Right ventricle myocardium superior (tissue), 1 donor: Measurements from ENCODE around the gene ASCC2. TPM values are rescaled to one million over a fixed set of nuclear protein-coding genes. Genes with fewer than 3 reads are reported as not detected.
"Not testable (repeated sequence)": the region's sequence is repeated elsewhere in the genome, so short reads cannot be mapped to it uniquely, and the experiment has no call there.

Experiments used
- ATAC-seq: fragments of 200-7000 bp; cut with Tn5 transposase; one replicate; pipeline ENCODE4 v1.9.1; 2020; ENCODE audit warnings: mild to moderate bottlenecking; ENCODE audit not compliant: poor library complexity
- DNase-seq: peaks from one replicate; pipeline ENCODE4 v3.0.0-alpha.2; 2020
- intact Hi-C: fragments of 100-400 bp; cut with DNase I; formaldehyde crosslinking; loops from one replicate; pipeline ENCODE4 v1.11.2; 2022
- total RNA-seq: library from RNA; stranded (reverse); fragmentation: NEBNext Ultra II Directional; extraction: Animal tissue kit (Norgen Biotek cat#: 25700); gene quantifications from one replicate; pipeline ENCODE4 v1.2.1, GENCODE V29; 2021
- donor health status: DM: no; HTN: yes; CAD: no; lungs with severe emphysema.

The ASCC2 gene
- total RNA-seq, 1 donor from 2014 or later: 28.5 TPM

DNA sequence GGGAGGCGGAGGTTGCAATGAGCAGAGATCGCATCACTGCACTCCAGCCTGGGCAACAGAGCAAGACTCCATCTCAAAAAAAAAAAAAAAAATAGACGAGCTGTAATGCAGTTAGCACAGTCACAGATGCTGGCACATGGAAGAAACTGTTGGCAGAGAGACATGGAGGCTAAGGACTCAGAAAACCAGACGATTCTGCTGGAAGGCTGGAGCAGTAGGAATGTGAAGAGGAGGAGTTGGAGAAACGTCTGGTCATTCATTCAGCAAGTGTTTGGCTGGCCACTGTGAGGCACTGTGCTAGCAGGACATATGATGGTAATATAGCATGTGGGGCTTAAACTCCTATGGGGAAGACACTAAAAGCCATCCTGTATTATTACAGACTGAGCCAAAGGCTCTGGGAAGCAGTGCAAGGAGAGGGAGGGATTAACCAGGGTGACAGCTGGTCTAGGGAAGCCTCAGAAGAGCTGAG is 65.9 kb downstream of the ASCC2 start:
- DNase-seq (no peak), ATAC-seq (peak; percentile 13)
- intact Hi-C loops: no loop called here

DNA sequence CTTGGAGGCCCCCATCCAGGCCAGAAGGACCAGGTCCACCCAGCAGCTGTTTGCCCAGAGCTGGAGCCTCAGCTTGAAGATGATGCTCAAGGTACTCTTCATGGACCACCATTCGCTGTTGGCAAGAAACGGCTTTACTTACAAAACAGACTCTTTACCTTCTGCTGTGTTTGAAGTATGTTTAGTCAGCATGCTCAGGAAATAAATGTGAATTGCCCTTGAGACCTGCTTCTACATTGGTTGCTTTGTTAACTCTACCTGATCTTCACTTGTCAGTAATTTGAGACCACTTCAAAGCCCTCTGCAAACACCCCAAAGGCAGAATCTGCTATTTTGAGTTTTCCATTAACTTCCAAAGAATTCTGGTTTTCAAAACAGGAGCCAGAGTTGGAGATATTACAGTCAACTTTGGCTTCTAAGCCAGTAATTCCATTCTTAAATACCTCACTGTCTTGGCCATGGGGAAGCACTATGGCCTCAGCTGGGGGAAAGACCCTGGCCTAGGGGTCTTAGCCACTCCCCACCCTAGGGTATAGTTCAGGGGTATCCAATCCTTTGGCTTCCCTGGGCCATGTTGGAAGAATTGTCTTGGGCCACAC is 68.3 kb downstream of the ASCC2 start:
- no peak for ATAC-seq
- DNase-seq: no peak
- intact Hi-C loops: loop anchor here (10.0 kb wide), 1 partner anchor 65 kb away; the partner anchor contains the start of gene ASCC2

DNA sequence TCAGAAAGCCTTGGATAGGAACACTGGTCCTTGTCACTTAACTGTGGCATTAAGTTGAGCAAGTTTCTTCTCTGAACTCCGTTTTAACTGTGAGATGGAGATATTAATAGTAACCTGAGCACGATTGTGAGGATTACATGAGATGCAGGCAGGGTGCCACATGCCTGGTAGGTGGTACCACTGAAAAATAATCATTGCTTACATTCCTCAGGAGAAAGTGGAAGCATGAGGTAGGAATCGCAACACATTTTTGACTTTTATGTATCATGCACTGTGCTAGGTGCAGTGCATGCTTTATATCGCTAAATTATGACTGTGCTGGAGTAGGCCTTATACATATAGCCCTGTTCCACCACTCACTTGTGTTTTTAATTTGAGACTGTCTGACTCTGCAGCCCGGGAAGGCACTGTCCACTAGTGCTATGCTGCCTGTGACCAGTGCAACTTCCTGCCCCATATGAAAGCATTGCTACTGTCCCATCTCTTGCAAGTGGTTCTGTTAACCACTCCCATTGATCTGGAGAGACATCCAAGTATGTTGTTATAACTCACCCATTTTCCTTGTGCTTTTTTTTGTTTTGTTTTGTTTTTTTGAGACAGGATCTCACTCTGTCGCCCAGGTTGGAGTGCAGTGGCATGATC is 69.9 kb downstream of the ASCC2 start:
- intact Hi-C loops: loop anchor here (10.0 kb wide), 1 partner anchor 67 kb away; the partner anchor contains the start of gene ASCC2
- no peak for DNase-seq
- peak; percentile 15 for ATAC-seq

DNA sequence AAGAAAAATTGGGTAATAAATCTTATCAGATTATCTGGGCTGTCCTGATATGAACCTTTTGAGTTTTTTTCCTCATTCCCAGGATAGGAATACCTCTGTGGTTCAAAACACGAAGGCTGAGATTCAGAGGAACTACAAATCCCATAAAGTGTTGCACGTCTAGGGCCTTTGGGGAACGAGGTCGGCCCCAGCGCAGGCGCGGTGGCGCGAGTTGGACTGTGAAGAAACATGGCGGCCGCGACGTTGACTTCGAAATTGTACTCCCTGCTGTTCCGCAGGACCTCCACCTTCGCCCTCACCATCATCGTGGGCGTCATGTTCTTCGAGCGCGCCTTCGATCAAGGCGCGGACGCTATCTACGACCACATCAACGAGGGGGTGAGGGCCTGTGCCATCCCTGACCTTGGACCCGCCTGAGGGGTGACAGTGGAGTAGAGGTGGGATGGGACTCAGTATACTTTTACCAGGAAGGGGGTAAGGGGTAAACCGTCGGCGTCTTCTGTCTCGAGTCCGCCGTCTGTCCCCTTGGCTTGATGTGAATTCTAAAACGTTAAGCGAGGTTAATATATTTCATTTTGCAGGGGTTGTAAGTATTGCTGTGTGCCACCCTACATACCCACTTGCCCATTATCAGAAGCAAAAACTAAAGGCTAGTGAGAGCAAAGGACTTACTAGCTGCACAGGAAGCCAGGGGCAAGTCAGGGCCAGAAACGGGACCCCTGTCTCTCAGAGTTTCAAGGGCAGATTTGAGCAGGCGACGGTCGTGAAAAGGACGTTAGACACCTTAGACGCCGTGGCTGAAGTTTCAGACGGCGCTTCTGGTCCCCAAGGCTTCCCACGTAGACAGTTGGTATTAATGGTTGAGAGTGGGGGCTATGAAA is 70.7 kb downstream of the ASCC2 start, which contains the start of gene UQCR10:
Gene UQCR10 (plus strand): TSS at position 199 of the 881 bp plus-strand sequence. CDS start 30 bp downstream, at position 229.
- peak; percentile 94 for ATAC-seq
- intact Hi-C loops: loop anchor here (10.0 kb wide), 1 partner anchor 67 kb away; the partner anchor contains the start of gene ASCC2
- DNase-seq: peak; percentile 98

DNA sequence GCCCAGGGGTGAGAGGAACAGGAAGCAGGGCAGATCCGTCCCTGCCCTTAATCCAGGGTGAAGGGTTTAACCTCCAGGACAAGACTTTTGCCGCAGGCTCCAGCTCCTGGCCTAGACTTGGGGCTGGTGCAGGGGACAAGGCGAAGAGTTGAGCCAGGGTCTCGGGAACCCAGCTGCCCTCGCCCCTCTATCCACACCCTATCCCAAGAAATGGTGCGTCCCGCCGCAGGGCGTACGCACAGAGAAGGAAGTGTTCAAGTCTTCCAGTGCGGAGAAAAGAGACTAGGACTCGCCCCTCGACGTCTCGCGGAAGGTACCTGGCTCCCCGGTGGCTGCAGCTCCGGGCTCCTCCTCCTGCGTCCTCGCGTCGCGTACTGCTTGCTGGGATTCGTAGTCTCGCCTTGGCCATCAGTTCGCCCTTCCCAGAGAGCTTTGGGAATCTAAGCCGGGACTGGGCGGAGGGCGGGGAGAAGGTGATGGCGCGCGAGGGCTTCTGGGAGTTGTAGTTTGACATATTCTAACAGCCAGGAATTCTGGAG is 71.4 kb downstream of the ASCC2 start, which contains the start of gene ZMAT5:
Gene ZMAT5 (minus strand): TSS at position 376 of the 539 bp plus-strand sequence. CDS start 18,463 bp downstream, outside the sequence.
- peak; percentile 96 for DNase-seq
- ATAC-seq: peak; percentile 98
- intact Hi-C loops: loop anchor here (10.0 kb wide), 1 partner anchor 68 kb away; the partner anchor contains the start of gene ASCC2

DNA sequence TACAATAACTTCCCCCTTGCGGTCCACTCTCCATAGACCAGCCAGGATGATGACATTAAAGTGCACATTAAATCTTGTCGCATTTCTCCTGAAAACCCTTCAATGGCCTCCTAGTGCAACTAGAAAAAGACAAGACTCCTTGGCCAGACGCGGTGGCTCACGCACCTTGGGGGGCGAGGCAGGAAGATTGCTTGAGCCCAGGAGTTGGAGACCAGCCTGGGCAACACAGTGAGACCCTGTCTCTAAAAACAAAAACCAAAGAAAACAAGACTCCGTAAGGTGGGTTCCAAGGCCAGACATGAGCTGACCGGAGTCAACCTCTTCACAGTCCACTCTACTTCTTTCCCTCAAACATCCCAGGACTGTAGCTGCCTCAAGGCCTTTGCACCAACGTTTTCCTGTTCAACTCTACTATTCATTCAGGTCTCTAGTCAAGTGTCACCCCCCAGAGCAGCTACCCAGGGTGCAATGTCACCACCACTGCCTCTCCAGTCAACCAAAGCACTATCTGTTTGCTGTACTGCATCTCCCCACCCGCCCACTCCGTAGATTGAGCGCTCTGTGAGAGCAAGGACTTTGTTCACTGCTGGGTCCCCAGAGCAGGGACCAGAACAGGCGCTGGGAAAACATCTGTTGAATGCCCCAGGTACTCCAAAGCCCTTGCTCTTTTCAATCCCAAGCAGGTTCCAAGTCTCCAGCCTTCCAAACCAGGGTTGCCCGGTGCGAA is 72.0 kb downstream of the ASCC2 start:
- intact Hi-C loops: loop anchor here (10.0 kb wide), 1 partner anchor 69 kb away; the partner anchor contains the start of gene ASCC2
- DNase-seq: no peak
- ATAC-seq: no peak

DNA sequence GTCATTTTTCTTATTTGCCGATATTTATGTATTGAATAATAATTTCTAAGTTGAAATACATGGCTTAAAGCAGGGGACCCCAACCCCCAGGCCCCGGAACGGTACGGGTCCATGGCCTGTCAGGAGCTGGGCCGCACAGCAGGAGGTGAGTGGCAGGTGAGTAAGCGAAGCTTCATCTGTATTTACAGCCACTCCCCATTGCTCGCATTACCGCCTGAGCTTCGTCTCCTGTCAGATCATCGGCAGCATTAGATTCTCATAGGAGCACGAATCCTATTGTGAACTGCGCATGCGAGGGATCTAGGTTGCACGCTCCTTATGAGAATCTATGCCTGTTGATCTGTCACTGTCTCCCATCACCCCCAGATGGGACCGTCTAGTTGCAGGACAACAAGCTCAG is 75.8 kb downstream of the ASCC2 start:
- no peak for DNase-seq
- no peak for ATAC-seq
- intact Hi-C loops: loop anchor here (10.0 kb wide), 1 partner anchor 73 kb away; the partner anchor contains the start of gene ASCC2

DNA sequence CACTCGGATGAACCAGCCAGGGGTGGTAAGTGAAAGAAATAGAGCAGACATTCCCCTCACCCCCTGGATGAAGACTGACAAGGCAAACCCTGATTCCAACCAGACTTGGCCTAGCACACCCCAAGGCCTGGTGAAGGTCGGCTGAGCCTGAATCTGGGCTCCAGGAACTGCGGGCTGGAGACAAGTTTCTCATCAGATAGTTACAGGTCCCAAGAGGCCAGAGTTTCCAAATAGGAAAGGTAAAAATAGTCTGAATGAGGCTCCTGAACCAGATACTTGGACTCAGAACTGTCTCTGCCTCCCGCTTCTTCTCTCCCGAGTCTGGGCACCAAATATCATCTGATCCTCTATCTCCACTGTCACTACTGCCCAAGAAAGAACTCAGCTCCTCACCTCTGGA is 79.1 kb downstream of the ASCC2 start:
- intact Hi-C loops: no loop called here
- no peak for DNase-seq
- ATAC-seq: no peak

DNA sequence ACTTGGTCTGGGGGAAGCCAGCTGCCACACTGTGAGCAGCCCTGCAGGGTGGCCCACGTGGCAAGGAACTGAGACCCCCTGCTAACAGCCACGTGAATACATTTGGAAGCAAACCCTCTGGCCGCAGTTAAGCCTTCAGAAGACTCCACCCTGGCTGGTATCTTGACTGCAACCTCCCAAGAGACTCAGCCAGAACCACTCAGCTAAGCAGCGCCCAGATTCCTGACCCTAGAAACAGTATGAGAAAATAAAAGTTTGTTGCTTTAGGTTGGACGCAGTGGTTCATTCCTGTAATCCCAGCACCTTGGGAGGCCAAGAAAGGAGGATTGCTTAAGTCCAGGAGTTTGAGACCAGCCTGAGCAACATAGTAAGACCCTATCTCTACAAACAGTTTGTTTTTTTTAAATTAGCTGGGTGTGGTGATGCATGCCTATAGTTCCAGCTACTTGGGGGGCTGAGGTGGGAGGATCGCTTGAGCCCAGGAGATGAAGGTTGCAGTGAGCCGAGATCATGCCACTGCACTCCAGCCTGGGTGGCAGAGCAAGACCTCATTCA is 79.9 kb downstream of the ASCC2 start:
- intact Hi-C loops: no loop called here
- ATAC-seq (no peak), DNase-seq (no peak)

DNA sequence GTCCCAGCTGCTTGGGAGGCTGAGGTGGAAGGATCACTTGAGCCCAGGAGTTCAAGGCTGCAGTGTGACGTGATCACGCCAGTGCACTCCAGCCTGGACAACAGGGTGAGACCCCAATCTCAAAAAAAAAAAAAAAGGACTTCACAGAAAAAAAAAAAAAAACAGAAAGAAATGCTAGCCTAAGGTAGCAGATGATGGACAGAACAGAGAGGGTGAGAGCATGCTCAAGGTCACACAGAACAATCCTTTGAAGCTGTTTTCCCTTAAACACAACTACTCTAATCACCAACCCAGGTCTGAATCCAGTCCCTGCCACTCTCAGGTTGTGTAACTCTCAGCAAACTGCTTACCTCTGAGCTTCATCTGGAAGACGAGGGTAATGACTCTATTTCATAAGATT is 81.0 kb downstream of the ASCC2 start:
- ATAC-seq (no peak), DNase-seq (no peak)
- intact Hi-C loops: no loop called here

DNA sequence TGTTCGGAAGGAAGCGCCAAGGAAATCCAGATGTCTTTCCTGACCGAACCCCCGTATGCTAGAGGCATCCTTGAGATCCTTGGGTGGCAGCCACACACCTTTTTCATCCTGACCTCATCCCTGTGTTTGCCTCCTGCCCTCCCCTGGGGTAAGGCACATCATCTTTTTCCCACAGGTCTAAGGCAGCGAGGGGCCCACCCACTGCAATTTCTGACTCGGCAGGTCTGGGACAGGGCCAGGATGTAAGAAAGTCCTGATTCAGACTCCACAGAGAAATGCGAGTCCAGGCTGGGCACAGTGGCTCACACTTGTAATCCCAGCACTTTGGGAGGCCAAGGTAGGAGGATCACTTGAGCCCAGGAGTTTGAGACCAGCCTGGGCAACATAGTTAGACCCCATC is 81.7 kb downstream of the ASCC2 start:
- ATAC-seq (no peak), DNase-seq (no peak)
- intact Hi-C loops: no loop called here

DNA sequence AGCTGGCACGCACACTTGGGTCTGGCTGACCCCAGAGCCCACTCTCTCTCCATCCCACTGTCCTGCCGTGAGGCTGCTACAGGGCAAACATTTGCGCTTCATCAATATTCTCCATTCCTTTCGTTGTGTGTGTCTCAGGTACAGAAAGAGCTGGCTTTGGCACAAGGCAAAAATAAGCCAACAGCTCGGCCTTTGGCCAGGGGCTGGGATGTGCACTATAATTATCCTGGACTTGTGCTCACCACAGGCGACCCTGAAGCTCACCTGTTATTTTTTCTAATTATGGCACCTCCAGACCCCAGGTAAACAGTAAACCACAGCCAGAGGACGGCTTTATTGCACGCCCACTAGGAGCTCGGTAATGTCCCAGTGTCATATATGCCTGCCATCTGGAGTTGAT is 82.2 kb downstream of the ASCC2 start:
- intact Hi-C loops: no loop called here
- DNase-seq: no peak

DNA sequence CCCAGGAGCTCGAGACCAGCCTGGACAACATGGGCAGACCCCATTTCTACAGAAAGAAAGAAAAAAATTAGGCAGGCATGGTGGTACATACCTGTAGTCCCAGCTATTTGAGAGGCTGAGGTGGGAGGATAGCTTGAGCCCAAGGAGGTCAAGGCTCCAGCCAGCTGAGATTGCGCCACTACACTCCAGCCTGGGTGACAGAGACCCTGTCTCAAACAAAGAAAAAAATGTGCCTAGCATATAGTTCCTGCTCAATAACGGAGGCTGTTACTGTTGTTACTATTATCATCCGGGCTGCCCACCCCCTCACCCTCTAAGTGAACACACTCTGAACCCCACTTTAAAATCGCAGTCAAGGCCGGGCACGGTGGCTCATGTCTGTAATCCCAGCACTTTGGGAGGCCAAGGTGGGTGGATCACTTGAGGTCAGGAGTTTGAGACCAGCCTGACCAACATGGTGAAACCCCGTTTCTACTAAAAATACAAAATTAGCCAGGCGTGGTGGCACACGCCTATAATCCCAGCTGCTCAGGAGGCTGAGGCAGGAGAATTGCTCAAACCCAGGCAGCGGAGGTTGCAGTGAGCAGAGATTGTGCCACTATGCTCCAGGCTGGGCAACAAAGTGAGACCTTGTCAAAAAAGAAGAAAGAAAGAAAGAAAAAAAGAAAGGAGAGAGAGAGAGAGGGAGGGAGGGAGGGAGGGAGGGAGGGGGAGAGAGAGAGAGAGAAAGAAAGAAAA is 83.2 kb downstream of the ASCC2 start:
- intact Hi-C loops, ATAC-seq, DNase-seq: not testable (repeated sequence)

More for the DNA sequence above, 82.2 kb downstream of the ASCC2 start:
- ATAC-seq: peak; percentile 62

DNA sequence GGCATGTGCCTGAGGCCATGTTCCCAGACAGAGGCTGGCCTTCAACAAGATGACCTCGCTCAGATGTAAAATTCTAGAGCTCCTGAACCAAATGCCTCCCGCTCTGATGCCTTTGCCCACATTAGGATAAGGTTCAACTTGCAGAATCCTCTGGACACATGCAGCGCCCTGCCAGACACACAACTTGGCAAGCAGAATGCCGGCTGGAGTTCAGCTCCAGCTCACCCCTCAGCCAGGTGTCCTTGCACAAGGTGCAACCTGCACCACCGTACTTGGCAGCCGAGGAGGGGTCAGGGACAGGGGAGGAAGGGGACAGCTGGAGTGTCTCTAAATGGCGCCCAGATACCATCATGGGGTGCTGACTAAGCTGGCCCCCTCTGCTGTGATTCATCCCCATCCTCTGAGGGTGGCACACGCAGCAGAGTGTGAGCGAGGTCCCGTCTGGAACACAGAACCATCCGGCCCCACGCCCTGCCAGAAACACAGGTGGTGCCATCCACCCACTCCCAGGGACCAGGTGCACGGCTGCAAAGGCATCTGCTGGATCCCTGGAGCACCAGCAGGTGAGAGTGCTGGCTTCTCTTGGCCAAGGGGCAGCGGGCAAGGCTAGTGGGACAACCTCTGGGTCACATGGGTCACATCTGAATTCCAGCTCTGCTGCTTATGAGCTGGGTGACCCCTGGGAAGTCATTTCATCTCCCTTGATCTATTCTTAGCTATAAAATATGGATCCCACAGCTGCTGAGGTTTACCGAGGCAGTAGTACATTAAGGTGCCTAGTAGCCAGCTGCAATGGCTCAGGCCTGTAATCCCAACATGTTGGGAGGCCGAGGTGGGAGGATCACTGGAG is 84.0 kb downstream of the ASCC2 start:
- ATAC-seq: no peak
- no peak for DNase-seq
- intact Hi-C loops: no loop called here

DNA sequence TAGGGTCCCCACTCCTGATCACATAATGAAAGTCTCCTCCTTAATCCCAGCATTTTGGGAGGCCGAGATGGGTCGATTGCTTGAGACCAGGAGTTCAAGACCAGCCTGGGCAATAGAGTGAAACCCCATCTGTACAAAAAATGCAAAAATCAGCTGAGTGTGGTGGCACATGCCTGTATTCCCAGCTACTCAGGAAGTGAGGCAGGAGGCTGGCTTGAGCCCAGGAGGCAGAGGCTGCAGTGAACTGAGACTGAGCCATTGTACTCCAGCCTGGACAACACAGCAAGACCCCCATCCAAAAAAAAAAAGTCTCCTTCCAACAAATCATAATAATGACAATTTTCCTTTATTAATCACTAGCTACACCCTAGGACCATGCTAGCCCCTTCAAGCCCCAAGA is 86.4 kb downstream of the ASCC2 start:
- intact Hi-C loops: no loop called here
- no peak for ATAC-seq
- DNase-seq: no peak
